Measurements from ENCODE around the gene IL17RB.

DNA sequence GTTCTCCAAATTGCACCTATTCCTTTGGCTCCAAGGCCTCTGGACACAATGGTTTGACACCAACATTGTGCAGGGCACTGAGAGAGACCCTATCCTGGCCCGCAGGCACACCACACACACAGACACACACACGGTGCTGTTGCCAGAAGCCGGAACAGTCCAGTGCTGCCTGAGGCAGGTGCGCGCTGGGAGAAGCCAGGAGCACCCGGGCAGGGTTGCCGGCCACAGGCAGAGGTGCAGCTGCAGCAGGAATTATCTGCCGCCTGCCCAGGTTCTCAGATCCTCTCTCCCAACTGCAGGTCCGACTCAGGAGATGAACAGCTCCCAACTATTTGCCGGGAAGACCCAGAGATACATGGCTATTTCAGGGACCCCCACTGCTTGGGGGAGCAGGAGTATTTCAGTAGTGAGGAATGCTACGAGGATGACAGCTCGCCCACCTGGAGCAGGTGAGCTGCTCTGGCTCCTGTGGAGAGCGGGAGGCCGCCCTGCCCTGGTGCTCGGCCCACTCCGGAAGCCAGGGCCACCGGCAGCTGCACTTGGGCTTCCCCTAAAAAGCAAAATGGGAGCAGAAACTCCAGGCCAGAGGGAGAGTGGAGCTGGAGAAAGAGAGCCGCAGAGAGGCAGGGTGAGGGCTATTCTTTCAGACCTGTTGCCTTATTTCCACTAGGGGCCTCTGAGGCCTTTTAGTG, 43.1 kb upstream of the IL17RB start:
- TF ChIP-seq, protein P1, sequence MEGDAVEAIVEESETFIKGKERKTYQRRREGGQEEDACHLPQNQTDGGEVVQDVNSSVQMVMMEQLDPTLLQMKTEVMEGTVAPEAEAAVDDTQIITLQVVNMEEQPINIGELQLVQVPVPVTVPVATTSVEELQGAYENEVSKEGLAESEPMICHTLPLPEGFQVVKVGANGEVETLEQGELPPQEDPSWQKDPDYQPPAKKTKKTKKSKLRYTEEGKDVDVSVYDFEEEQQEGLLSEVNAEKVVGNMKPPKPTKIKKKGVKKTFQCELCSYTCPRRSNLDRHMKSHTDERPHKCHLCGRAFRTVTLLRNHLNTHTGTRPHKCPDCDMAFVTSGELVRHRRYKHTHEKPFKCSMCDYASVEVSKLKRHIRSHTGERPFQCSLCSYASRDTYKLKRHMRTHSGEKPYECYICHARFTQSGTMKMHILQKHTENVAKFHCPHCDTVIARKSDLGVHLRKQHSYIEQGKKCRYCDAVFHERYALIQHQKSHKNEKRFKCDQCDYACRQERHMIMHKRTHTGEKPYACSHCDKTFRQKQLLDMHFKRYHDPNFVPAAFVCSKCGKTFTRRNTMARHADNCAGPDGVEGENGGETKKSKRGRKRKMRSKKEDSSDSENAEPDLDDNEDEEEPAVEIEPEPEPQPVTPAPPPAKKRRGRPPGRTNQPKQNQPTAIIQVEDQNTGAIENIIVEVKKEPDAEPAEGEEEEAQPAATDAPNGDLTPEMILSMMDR (conservative IDR thresholded peaks at IDR 0.05; ENCODE audit: low read length) = no peak
- no peak for TF ChIP-seq EZH2phosphoT487 (IDR thresholded peaks at IDR 0.05; ENCODE audit: borderline replicate concordance)
